HEK293 (cell line): Measurements from ENCODE around the gene PDE4B.

Experiments used
- CTCF ChIA-PET: fragments of 350-600 bp; formaldehyde crosslinking; extraction: SDS; loops from one replicate; lab custom pipeline; 2021; ENCODE audit warnings: antibody characterized with exemption; lab: Yijun Ruan, JAX
- POLR2A ChIA-PET: fragments of 300-600 bp; formaldehyde crosslinking; extraction: SDS; loops from one replicate; lab custom pipeline; 2020; ENCODE audit warnings: antibody characterized with exemption, inconsistent platforms; lab: Yijun Ruan, JAX
- H3K27ac ChIP-seq: fragments of 200-500 bp; sonication (Bioruptor generic); 2 replicates; pipeline ENCODE4 v1.5.1; 2014; ENCODE audit warnings: low read depth, low read length, control low read depth, inconsistent platforms; ENCODE audit errors: extremely low read depth
- H3K36me3 ChIP-seq, 2 experiments: fragments of 200-500 bp in 1 of 2; sonication (Bioruptor generic) in 1 of 2; 1 replicate in 1 of 2; 2 replicates in 1 of 2; pipeline ENCODE4 v1.5.1; 2014 to 2017; ENCODE audit warnings: inconsistent platforms in 2 of 2, low read length in 2 of 2; ENCODE audit not compliant: control insufficient read depth in 2 of 2, insufficient read depth in 1 of 2
- H3K4me1 ChIP-seq: fragments of 200-500 bp; sonication (Bioruptor generic); 2 replicates; pipeline ENCODE4 v1.5.1; 2014; ENCODE audit warnings: mild to moderate bottlenecking, low read length, inconsistent platforms; ENCODE audit not compliant: control insufficient read depth, insufficient read depth
- H3K4me3 ChIP-seq: 2 replicates; pipeline ENCODE4 v1.5.1; 2011; ENCODE audit warnings: low read depth, mild to moderate bottlenecking, control low read depth, low read length, moderate library complexity
- H3K9me3 ChIP-seq: fragments of 200-500 bp; sonication (Bioruptor generic); 2 replicates; pipeline ENCODE4 v1.5.1; 2014; ENCODE audit warnings: low read depth, low read length, inconsistent platforms; ENCODE audit not compliant: control insufficient read depth, insufficient read depth
- GLIS2 ChIP-seq: fragments of 450-650 bp; formaldehyde crosslinking; IDR thresholded peaks from 2 replicates; pipeline ENCODE4 v1.5.1; 2016; ENCODE audit warnings: missing biosample characterization, missing genetic modification characterization
- HOXA7 ChIP-seq: sonication (generic); formaldehyde crosslinking; IDR thresholded peaks from 2 replicates; pipeline ENCODE4 v1.8.1; 2022; ENCODE audit warnings: missing genetic modification reagents, borderline replicate concordance
- KLF7 ChIP-seq: fragments of 450-650 bp; formaldehyde crosslinking; IDR thresholded peaks from 2 replicates; pipeline ENCODE4 v1.5.1; 2016; ENCODE audit warnings: missing biosample characterization, missing genetic modification characterization, borderline replicate concordance
- MEIS1 ChIP-seq: sonication (generic); formaldehyde crosslinking; IDR thresholded peaks from 2 replicates; pipeline ENCODE4 v1.8.1; 2022; ENCODE audit warnings: missing genetic modification reagents, mild to moderate bottlenecking, borderline replicate concordance
- PRDM2 ChIP-seq: fragments of 450-650 bp; formaldehyde crosslinking; IDR thresholded peaks from 2 replicates; pipeline ENCODE4 v1.5.1; 2016; ENCODE audit warnings: missing biosample characterization, missing genetic modification characterization, borderline replicate concordance
- RBAK ChIP-seq: fragments of 450-650 bp; formaldehyde crosslinking; IDR thresholded peaks from 2 replicates; pipeline ENCODE4 v1.5.1; 2016; ENCODE audit warnings: missing biosample characterization, missing genetic modification characterization
- TCF7L2 ChIP-seq: IDR thresholded peaks from 2 replicates; pipeline ENCODE4 v1.6.1; 2011; ENCODE audit warnings: low read depth, mild to moderate bottlenecking, inconsistent platforms, low read length, moderate library complexity, borderline replicate concordance
- TSHZ1 ChIP-seq: fragments of 450-650 bp; formaldehyde crosslinking; IDR thresholded peaks from 2 replicates; pipeline ENCODE4 v1.5.1; 2016; ENCODE audit warnings: missing biosample characterization, missing genetic modification characterization, borderline replicate concordance
- ZBTB44 ChIP-seq: fragments of 450-650 bp; IDR thresholded peaks from 2 replicates; pipeline ENCODE4 v1.5.1; 2018; ENCODE audit warnings: missing biosample characterization, mild to moderate bottlenecking, missing genetic modification characterization
- ZBTB8A ChIP-seq: fragments of 450-650 bp; formaldehyde crosslinking; IDR thresholded peaks from 2 replicates; pipeline ENCODE4 v1.5.1; 2016; ENCODE audit warnings: missing biosample characterization, missing genetic modification characterization
- ZNF132 ChIP-seq: fragments of 450-650 bp; formaldehyde crosslinking; IDR thresholded peaks from 2 replicates; pipeline ENCODE4 v1.5.1; 2017; ENCODE audit warnings: missing biosample characterization, missing genetic modification characterization, borderline replicate concordance
- ZNF202 ChIP-seq: fragments of 450-650 bp; formaldehyde crosslinking; IDR thresholded peaks from 2 replicates; pipeline ENCODE4 v1.5.1; 2016; ENCODE audit warnings: missing biosample characterization, missing genetic modification characterization, borderline replicate concordance
- ZNF211 ChIP-seq: fragments of 450-650 bp; formaldehyde crosslinking; IDR thresholded peaks from 2 replicates; pipeline ENCODE4 v1.5.1; 2016; ENCODE audit warnings: low read depth, missing biosample characterization, missing genetic modification characterization
- ZNF214 ChIP-seq: fragments of 450-650 bp; formaldehyde crosslinking; IDR thresholded peaks from 2 replicates; pipeline ENCODE4 v1.5.1; 2017; ENCODE audit warnings: missing biosample characterization, mild to moderate bottlenecking, missing genetic modification characterization, borderline replicate concordance
- ZNF292 ChIP-seq: fragments of 450-650 bp; formaldehyde crosslinking; IDR thresholded peaks from 2 replicates; pipeline ENCODE4 v1.5.1; 2016; ENCODE audit warnings: low read depth, missing biosample characterization, missing genetic modification characterization, borderline replicate concordance
- ZNF391 ChIP-seq: fragments of 450-650 bp; formaldehyde crosslinking; IDR thresholded peaks from 2 replicates; pipeline ENCODE4 v1.5.1; 2016; ENCODE audit warnings: low read depth, missing biosample characterization, missing genetic modification characterization, borderline replicate concordance
- ZNF394 ChIP-seq: fragments of 450-650 bp; formaldehyde crosslinking; IDR thresholded peaks from 2 replicates; pipeline ENCODE4 v1.5.1; 2016; ENCODE audit warnings: missing biosample characterization, missing genetic modification characterization, mild to moderate bottlenecking, moderate library complexity, borderline replicate concordance
- ZNF423 ChIP-seq: fragments of 450-650 bp; formaldehyde crosslinking; IDR thresholded peaks from 2 replicates; pipeline ENCODE4 v1.5.1; 2016; ENCODE audit warnings: missing biosample characterization, missing genetic modification characterization
- ZNF433 ChIP-seq: fragments of 450-650 bp; formaldehyde crosslinking; IDR thresholded peaks from 2 replicates; pipeline ENCODE4 v1.5.1; 2016; ENCODE audit warnings: missing biosample characterization, missing genetic modification characterization, low read depth
- ZNF548 ChIP-seq: fragments of 450-650 bp; formaldehyde crosslinking; IDR thresholded peaks from 2 replicates; pipeline ENCODE4 v1.5.1; 2016; ENCODE audit warnings: missing biosample characterization, missing genetic modification characterization
- ZNF624 ChIP-seq: fragments of 450-650 bp; formaldehyde crosslinking; IDR thresholded peaks from 2 replicates; pipeline ENCODE4 v1.5.1; 2017; ENCODE audit warnings: missing biosample characterization, missing genetic modification characterization
- ZNF629 ChIP-seq: fragments of 450-650 bp; formaldehyde crosslinking; IDR thresholded peaks from 2 replicates; pipeline ENCODE4 v1.5.1; 2017; ENCODE audit warnings: missing biosample characterization, missing genetic modification characterization
- ZNF658 ChIP-seq: fragments of 450-650 bp; formaldehyde crosslinking; IDR thresholded peaks from 2 replicates; pipeline ENCODE4; 2016; ENCODE audit warnings: missing biosample characterization, missing genetic modification characterization
- ZNF660 ChIP-seq: fragments of 450-650 bp; IDR thresholded peaks from 2 replicates; pipeline ENCODE4 v1.5.1; 2018; ENCODE audit warnings: missing biosample characterization, mild to moderate bottlenecking, missing genetic modification characterization

The PDE4B gene

GRCh38 chr1:66182026-66182425 lies 389.3 kb downstream of the PDE4B start:
- H3K9me3 ChIP-seq: no peaks in the 10 kb centered on the region
- no peak overlapping the region for H3K4me3 ChIP-seq
- H3K36me3 ChIP-seq: no peaks in the 10 kb centered on the region
- ChIA-PET CTCF (interaction anchor here (1.0 kb wide), 1 partner anchor 61 kb away, joined by 6 read pairs; no protein-coding TSS in a partner anchor), POLR2A (interaction anchor here (1.6 kb wide), 1 partner anchor 60 kb away, joined by 4 read pairs; no protein-coding TSS in a partner anchor)
- peaks cover 11% of the 10 kb centered on the region for H3K4me1 ChIP-seq
- H3K27ac ChIP-seq: no peak overlapping the region
- TF ChIP-seq ZBTB8A (tag by site-specific recombination) (no peak), ZNF214 (no peak), ZNF548 (tag by site-specific recombination) (no peak), ZNF202 (tag by site-specific recombination) (no peak), GLIS2 (tag by site-specific recombination) (no peak), ZNF629 (tag by site-specific recombination) (no peak), PRDM2 (tag by site-specific recombination) (no peak), ZNF394 (tag by site-specific recombination) (no peak), ZBTB44 (no peak), ZNF211 (tag by site-specific recombination) (no peak), ZNF132 (tag by site-specific recombination) (no peak), MEIS1 (CRISPR knock-in tag) (no peak), KLF7 (no peak), TCF7L2 (no peak)

GRCh38 chr1:66182551-66183178 lies 390.0 kb downstream of the PDE4B start:
- peaks cover 5% of the 10 kb centered on the region; the same call in 1 of the 2 replicates for H3K4me1 ChIP-seq
- no peaks in the 10 kb centered on the region for H3K36me3 ChIP-seq
- ChIA-PET CTCF (interaction anchor here (0.8 to 1.0 kb wide), 2 partner anchors 35 to 60 kb away, joined by 5 to 6 read pairs; no protein-coding TSS in a partner anchor), POLR2A (interaction anchor here (1.6 kb wide), 1 partner anchor 60 kb away, joined by 4 read pairs; no protein-coding TSS in a partner anchor)
- no peaks in the 10 kb centered on the region for H3K9me3 ChIP-seq
- no peak overlapping the region for H3K4me3 ChIP-seq
- H3K27ac ChIP-seq: no peak overlapping the region
- TF ChIP-seq ZNF658 (tag by site-specific recombination) (no peak), TSHZ1 (tag by site-specific recombination) (peak; percentile 80), ZNF391 (tag by site-specific recombination) (no peak), HOXA7 (CRISPR knock-in tag) (no peak), ZNF624 (tag by site-specific recombination) (no peak), ZNF433 (tag by site-specific recombination) (no peak), RBAK (tag by site-specific recombination) (no peak), ZNF423 (no peak), ZNF548 (tag by site-specific recombination) (no peak), ZNF292 (no peak), ZNF660 (0 out of 2 replicates have a peak, but pooled peaks have one; percentile 26)
